Right atrium auricular region (tissue), 2 donors: ENCODE data around the gene LSM11. TPM values are rescaled to one million over a fixed set of nuclear protein-coding genes. Genes with fewer than 3 reads are reported as not detected.
"Not testable (repeated sequence)": the region's sequence is repeated elsewhere in the genome, so short reads cannot be mapped to it uniquely, and the experiment has no call there.

ENCODE experiments used
- DNase-seq: peaks from one replicate; pipeline ENCODE4 v3.0.0-alpha.2; 2019; ENCODE audit warnings: low spot score
- H3K27ac ChIP-seq, 2 donors: fragments of 200-600 bp; sonication (generic); 1 replicate in 1 of 2; 2 replicates in 1 of 2; pipeline ENCODE4 v1.5.1; 2016 to 2019
- H3K27me3 ChIP-seq, 2 donors: fragments of 200-600 bp; sonication (generic); one replicate each; pipeline versions ENCODE4 v1.5.1 to v1.6.0; 2017 to 2019
- H3K36me3 ChIP-seq: fragments of 200-600 bp; sonication (generic); one replicate; pipeline ENCODE4 v1.5.1; 2016
- H3K4me1 ChIP-seq, 2 donors: fragments of 200-600 bp; sonication (generic); one replicate each; pipeline versions ENCODE4 v1.5.1 to v1.6.0; 2017 to 2019
- H3K4me3 ChIP-seq, 2 donors: fragments of 200-600 bp; sonication (generic); 1 replicate in 1 of 2; 2 replicates in 1 of 2; pipeline ENCODE4 v1.5.1; 2017 to 2019; ENCODE audit warnings: mild to moderate bottlenecking in 1 of 2, moderate library complexity in 1 of 2
- H3K9me3 ChIP-seq, 2 donors: fragments of 200-600 bp; sonication (generic); one replicate each; pipeline ENCODE4 v1.5.1; 2019
- total RNA-seq, 2 donors: library from RNA; depleted of rRNA; stranded (reverse); fragments of >200 nt; gene quantifications; one replicate each; pipeline ENCODE4 v1.1.0, GENCODE V29; 2016
- TF ChIP-seq, protein P1 (sequence below), 2 donors: fragments of 200-600 bp; sonication (generic); IDR thresholded peaks; one replicate each; pipeline ENCODE4 v1.5.1; 2019; ENCODE audit warnings: antibody characterized with exemption in 2 of 2

The LSM11 gene
- total RNA-seq = 1 to 10 TPM; 1.6 to 2.4 TPM

DNA sequence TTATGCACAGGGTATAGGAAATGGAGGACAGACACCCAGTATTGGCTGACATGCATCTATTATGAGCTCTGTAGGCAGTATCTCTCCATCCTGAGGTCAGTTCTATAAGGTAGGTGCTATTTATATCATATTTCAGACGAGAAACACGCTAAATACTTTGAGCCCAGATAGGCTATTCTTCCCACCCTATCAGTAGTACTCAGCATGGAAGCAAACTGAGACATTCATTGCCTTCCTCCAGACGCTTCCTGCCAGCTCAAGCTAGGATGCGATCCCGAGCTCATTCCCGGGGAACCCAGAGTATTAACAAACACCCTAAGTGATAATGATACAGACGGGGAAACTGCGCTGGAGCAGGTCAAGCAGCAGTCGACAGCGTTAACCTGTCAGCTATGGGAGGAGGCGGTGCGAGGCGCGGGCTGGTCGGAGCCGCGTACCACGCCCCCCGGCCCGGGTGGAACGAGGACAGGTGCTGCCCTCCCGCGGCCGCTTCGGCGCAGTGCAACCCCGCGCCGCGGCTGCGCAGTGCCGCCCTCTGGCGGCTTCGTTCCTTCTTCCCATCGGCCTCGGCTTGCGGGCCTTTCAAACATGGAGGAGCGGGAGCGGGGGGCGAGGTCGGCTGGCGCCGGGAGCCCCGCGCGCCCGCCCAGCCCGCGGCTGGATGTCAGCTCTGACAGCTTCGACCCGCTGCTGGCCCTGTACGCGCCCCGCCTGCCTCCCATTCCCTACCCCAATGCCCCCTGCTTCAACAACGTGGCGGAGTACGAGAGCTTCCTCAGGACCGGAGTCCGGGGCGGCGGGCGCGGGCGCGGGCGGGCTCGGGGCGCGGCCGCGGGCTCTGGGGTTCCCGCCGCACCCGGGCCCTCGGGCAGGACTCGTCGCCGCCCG lies at the start of gene LSM11:
Gene LSM11 (plus strand): TSS at position 550 of the 888 bp plus-strand sequence. CDS start 39 bp downstream, at position 589.
- Histone ChIP-seq H3K4me1 (peaks cover 0 to 17% of the 10 kb centered on the region in 2 donors), H3K27me3 (no peaks in the 10 kb centered on the region), H3K27ac (peak within 1 kb of the TSS; percentile 48 to 58), H3K4me3 (peak within 1 kb of the TSS; percentile 77 to 85), H3K36me3 (peaks cover under 1% of the 10 kb centered on the region), H3K9me3 (no peaks in the 10 kb centered on the region)
- TF ChIP-seq, protein P1, sequence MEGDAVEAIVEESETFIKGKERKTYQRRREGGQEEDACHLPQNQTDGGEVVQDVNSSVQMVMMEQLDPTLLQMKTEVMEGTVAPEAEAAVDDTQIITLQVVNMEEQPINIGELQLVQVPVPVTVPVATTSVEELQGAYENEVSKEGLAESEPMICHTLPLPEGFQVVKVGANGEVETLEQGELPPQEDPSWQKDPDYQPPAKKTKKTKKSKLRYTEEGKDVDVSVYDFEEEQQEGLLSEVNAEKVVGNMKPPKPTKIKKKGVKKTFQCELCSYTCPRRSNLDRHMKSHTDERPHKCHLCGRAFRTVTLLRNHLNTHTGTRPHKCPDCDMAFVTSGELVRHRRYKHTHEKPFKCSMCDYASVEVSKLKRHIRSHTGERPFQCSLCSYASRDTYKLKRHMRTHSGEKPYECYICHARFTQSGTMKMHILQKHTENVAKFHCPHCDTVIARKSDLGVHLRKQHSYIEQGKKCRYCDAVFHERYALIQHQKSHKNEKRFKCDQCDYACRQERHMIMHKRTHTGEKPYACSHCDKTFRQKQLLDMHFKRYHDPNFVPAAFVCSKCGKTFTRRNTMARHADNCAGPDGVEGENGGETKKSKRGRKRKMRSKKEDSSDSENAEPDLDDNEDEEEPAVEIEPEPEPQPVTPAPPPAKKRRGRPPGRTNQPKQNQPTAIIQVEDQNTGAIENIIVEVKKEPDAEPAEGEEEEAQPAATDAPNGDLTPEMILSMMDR (IDR thresholded peaks at IDR 0.05) = peak; percentile 99 to 100
- DNase-seq = peak; percentile 89

DNA sequence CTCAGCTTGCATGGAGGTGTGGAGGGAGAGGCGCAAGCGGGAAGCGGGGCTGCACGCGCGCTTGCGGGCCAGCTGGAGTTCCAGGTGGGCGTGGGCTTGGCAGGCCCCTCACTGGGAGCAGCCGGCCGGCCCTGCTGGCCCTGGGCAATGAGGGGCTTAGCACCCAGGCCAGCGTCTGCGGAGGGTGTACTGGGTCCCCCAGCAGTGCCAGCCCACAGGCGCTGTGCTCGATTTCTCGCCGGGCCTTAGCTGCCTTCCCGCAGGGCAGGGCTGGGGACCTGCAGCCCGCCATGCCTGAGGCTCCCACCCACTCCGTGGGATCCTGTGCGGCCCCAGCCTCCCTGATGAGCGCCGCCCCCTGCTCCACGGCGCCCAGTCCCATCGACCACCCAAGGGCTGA lies 49.7 kb upstream of the LSM11 start:
- H3K27me3 ChIP-seq, DNase-seq, H3K27ac ChIP-seq, H3K4me1 ChIP-seq, H3K4me3 ChIP-seq, H3K36me3 ChIP-seq, H3K9me3 ChIP-seq: not testable (repeated sequence)

DNA sequence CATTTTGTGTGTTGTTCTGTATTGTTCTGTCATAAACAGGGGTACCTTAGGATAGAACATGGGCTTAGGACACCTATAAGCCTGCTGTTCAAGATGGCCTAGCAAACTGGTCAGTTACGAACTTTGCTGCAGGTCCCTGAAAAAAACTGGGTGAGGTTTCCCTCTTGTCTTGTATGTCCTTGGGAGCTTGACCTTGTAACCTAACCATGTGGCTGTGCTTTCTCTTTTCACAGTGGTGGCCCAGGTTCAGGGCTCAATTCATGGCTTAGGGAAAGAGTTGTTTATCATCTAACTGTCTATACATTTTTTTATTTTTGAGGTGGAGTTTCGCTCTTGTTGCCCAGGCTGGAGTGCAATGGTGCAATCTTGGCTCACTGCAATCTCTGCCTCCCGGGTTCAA lies 47.4 kb upstream of the LSM11 start:
- not testable (repeated sequence) for H3K4me3 ChIP-seq, H3K27ac ChIP-seq, DNase-seq, H3K36me3 ChIP-seq, H3K9me3 ChIP-seq, H3K4me1 ChIP-seq, H3K27me3 ChIP-seq

DNA sequence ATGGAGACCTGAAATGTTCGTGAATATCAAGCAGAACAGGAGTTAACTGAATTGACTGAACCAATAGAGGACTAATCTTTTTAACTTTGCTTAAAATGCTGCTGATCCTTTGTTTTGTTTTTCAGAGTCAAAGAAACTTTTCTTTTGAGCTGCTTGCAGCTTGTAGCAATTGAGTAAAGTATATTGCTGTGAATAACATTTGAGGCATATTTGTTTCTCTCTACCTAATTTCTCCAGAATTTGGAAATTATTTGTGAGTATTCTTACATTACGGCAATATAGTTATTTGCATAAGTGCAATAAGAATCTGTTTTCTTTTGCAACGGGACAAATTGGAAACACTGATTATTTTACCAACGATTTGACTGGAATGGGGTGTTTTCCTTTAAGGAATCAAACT lies 44.8 kb upstream of the LSM11 start:
- H3K27ac ChIP-seq, H3K4me3 ChIP-seq, H3K27me3 ChIP-seq, H3K9me3 ChIP-seq, H3K4me1 ChIP-seq, DNase-seq, H3K36me3 ChIP-seq: not testable (repeated sequence)

DNA sequence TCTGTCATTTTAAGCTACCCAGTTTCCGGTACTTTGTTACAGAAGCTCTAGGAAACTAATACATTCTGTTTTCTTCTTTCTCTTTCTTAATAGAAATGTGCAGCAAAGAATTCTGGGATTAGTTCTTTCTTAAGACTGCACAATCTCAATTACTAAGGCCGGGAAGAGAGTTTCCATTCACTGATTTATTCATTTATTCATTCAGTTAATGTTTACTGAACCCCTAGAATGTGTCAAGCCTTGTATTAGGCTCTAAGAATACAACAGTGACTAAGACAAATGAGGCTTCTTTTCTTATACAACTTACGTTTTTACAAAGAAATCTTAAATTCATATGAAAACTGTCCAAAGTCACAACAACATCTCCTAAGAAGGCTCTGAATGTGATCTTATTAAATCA lies 39.8 kb upstream of the LSM11 start:
- no peak for DNase-seq
- H3K4me3 ChIP-seq = no peak overlapping the region
- TF ChIP-seq, protein P1 (IDR thresholded peaks at IDR 0.05) = no peak
- H3K27me3 ChIP-seq = no peaks in the 10 kb centered on the region
- no peaks in the 10 kb centered on the region for H3K4me1 ChIP-seq
- no peaks in the 10 kb centered on the region for H3K9me3 ChIP-seq
- H3K27ac ChIP-seq = no peak overlapping the region
- H3K36me3 ChIP-seq = no peaks in the 10 kb centered on the region

DNA sequence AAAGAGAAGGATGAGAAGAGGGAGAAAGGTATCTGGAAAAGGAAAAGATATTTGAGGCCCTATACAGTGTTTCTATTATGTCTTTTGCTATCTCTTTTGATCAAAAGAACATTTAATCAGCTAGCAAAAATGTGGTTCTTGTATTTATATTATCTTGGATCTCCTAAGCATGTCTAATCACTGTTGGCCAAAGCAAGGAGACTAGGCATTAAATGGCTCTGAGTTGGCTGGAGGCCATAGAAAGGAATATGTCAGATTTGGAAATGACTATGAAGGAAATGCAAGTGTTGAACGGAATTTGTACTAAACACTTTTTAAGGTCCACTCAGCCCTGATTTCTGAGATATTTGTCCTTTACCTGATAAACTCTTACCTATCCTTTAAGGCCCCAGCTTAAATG lies 34.6 kb upstream of the LSM11 start:
- TF ChIP-seq, protein P1 (IDR thresholded peaks at IDR 0.05) = no peak
- no peaks in the 10 kb centered on the region for H3K9me3 ChIP-seq
- DNase-seq = no peak

DNA sequence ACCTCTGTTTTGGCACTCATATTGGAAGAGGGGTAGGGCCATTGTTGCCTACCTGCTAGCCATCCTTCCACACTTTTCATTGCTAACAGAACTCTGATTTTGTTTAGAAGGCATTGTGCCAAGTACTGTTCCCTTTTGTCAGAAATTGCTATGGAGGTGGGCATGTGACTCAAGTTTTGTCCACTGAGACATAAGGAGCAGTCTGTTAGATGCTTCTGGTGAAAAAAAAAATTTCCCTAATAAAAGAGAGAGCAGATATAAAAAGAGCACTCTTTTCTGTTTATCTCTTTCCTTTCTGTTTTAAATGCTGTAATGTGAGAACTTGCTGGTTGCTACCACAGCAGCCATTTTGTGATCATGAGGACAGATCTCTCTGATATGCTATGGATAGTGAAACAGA lies 34.2 kb upstream of the LSM11 start:
- H3K4me1 ChIP-seq = no peaks in the 10 kb centered on the region
- no peaks in the 10 kb centered on the region for H3K27me3 ChIP-seq
- DNase-seq = no peak
- no peak overlapping the region for H3K27ac ChIP-seq
- H3K36me3 ChIP-seq = no peaks in the 10 kb centered on the region
- TF ChIP-seq, protein P1 (IDR thresholded peaks at IDR 0.05) = no peak
- no peaks in the 10 kb centered on the region for H3K9me3 ChIP-seq
- H3K4me3 ChIP-seq = no peak overlapping the region

More for the DNA sequence above, 34.6 kb upstream of the LSM11 start:
- H3K4me3 ChIP-seq = no peak overlapping the region
- H3K36me3 ChIP-seq = no peaks in the 10 kb centered on the region
- no peaks in the 10 kb centered on the region for H3K4me1 ChIP-seq
- H3K27me3 ChIP-seq = no peaks in the 10 kb centered on the region
- no peak overlapping the region for H3K27ac ChIP-seq
